Upper lobe of left lung (tissue), 6 donors: Measurements from ENCODE around the gene OTX2. TPM values are rescaled to one million over a fixed set of nuclear protein-coding genes. Genes with fewer than 3 reads are reported as not detected.

Experiments
- ATAC-seq, 2 donors: fragments of 200-7000 bp; cut with Tn5 transposase; one replicate each; pipeline ENCODE4 v1.9.1; 2022; ENCODE audit warnings: mild to moderate bottlenecking in 2 of 2, moderate library complexity in 2 of 2; ENCODE audit not compliant: low FRiP score in 2 of 2
- DNase-seq, 2 donors: peaks; one replicate each; pipeline ENCODE4 v3.0.0-alpha.2; 2019 to 2020
- H3K27ac ChIP-seq, 4 donors: fragments of 200-600 bp; sonication (generic); one replicate each; pipeline ENCODE4 v1.5.1; 2016 to 2019
- H3K27me3 ChIP-seq, 4 donors: fragments of 200-600 bp; sonication (generic); one replicate each; pipeline ENCODE4 v1.5.1; 2017 to 2019
- H3K36me3 ChIP-seq, 4 donors: fragments of 200-600 bp; sonication (generic); one replicate each; pipeline ENCODE4 v1.5.1; 2016 to 2019
- H3K4me1 ChIP-seq, 4 donors: fragments of 200-600 bp; sonication (generic); one replicate each; pipeline ENCODE4 v1.5.1; 2018 to 2019
- H3K4me3 ChIP-seq, 4 donors: fragments of 200-600 bp; sonication (generic); one replicate each; pipeline ENCODE4 v1.5.1; 2017 to 2019; ENCODE audit warnings: mild to moderate bottlenecking in 2 of 4, moderate library complexity in 1 of 4
- H3K9me3 ChIP-seq, 4 donors: fragments of 200-600 bp; sonication (generic); one replicate each; pipeline ENCODE4 v1.5.1; 2018 to 2019
- CTCF ChIP-seq, 6 experiments: fragments of 450-650 bp in 4 of 6; fragments of 200-600 bp in 2 of 6; sonication (generic) in 2 of 6; IDR thresholded peaks; one replicate each; pipeline ENCODE4 v1.5.1; 2016 to 2019; ENCODE audit warnings: antibody characterized with exemption in 6 of 6
- EP300 ChIP-seq, 4 donors: sonication (generic); formaldehyde crosslinking; IDR thresholded peaks; one replicate each; pipeline ENCODE4 v1.5.1; 2017; ENCODE audit warnings: antibody characterized with exemption in 4 of 4, control low read depth in 2 of 4
- POLR2A ChIP-seq, 4 donors: fragments of 450-650 bp; IDR thresholded peaks; one replicate each; pipeline ENCODE4 v1.5.1; 2016 to 2017; ENCODE audit warnings: antibody characterized with exemption in 4 of 4, mild to moderate bottlenecking in 2 of 4
- POLR2AphosphoS5 ChIP-seq, 2 donors: sonication (generic); formaldehyde crosslinking; IDR thresholded peaks; one replicate each; pipeline ENCODE4 v1.5.1; 2017; ENCODE audit warnings: antibody characterized with exemption in 2 of 2
- WGBS, 2 donors: methylation state at CpG; one replicate each; pipeline ENCODE4 v1.1.5; 2017 to 2018; 5-methylcytosine and 5-hydroxymethylcytosine counted together
- total RNA-seq, 6 donors: library from RNA; depleted of rRNA in 4 of 6; stranded (reverse); fragments of >200 nt in 4 of 6; gene quantifications; one replicate each; pipeline versions ENCODE4 v1.1.0 to v1.2.1, GENCODE V29; 2016 to 2021
- donor health status: DM: no; HTN: no; CAD: no; lungs with moderate emphysema.
- donor health status: DM: no; HTN: yes; CAD: no; lungs with severe emphysema.

OTX2 gene
- total RNA-seq, 6 donors from 2014 or later = not detected

- no peak for ATAC-seq
- TF ChIP-seq POLR2A (IDR thresholded peaks at IDR 0.05) = no peak
- no peak for TF ChIP-seq EP300 (IDR thresholded peaks at IDR 0.05)
- TF ChIP-seq CTCF (IDR thresholded peaks at IDR 0.05) = no peak
- TF ChIP-seq POLR2AphosphoS5 (IDR thresholded peaks at IDR 0.05) = no peak
- WGBS, 2 donors = 49 to 55% methylated on average over 6 of the region's 6 CpGs
- Histone ChIP-seq H3K27me3 (no peaks in the 10 kb centered on the region), H3K27ac (no peak overlapping the region), H3K4me1 (no peaks in the 10 kb centered on the region), H3K4me3 (no peak overlapping the region), H3K36me3 (no peaks in the 10 kb centered on the region), H3K9me3 (no peaks in the 10 kb centered on the region)
- DNase-seq = no peak
Measured at GRCh38 chr14:56774503-56774902, 35.8 kb downstream of the OTX2 start.

- DNase-seq = no peak
- H3K4me3 ChIP-seq = no peak overlapping the region
- H3K27ac ChIP-seq = no peak overlapping the region
- no peaks in the 10 kb centered on the region for H3K27me3 ChIP-seq
- no peaks in the 10 kb centered on the region for H3K4me1 ChIP-seq
- no peaks in the 10 kb centered on the region for H3K9me3 ChIP-seq
- H3K36me3 ChIP-seq = no peaks in the 10 kb centered on the region
- no peak for TF ChIP-seq CTCF (IDR thresholded peaks at IDR 0.05)
- no peak for TF ChIP-seq EP300 (IDR thresholded peaks at IDR 0.05)
- no peak for TF ChIP-seq POLR2AphosphoS5 (IDR thresholded peaks at IDR 0.05)
- no peak for TF ChIP-seq POLR2A (IDR thresholded peaks at IDR 0.05)
- no peak for ATAC-seq
Measured at GRCh38 chr14:56770512-56770911, 39.8 kb downstream of the OTX2 start.

- no peak overlapping the region for H3K27ac ChIP-seq
- ATAC-seq (no peak), DNase-seq (no peak)
- TF ChIP-seq POLR2A (IDR thresholded peaks at IDR 0.05) (no peak), POLR2AphosphoS5 (IDR thresholded peaks at IDR 0.05) (no peak), CTCF (IDR thresholded peaks at IDR 0.05) (no peak), EP300 (IDR thresholded peaks at IDR 0.05) (no peak)
- WGBS, 2 donors = 55 to 62% methylated on average over 6 of the region's 6 CpGs
- no peaks in the 10 kb centered on the region for H3K27me3 ChIP-seq
- H3K36me3 ChIP-seq = no peaks in the 10 kb centered on the region
- no peaks in the 10 kb centered on the region for H3K4me1 ChIP-seq
- H3K4me3 ChIP-seq = no peak overlapping the region
- no peaks in the 10 kb centered on the region for H3K9me3 ChIP-seq
Measured at GRCh38 chr14:56760164-56760914, 49.9 kb downstream of the OTX2 start.

- WGBS, 2 donors = 79 to 80% methylated on average over 2 of the region's 2 CpGs
- ATAC-seq = no peak
Measured at GRCh38 chr14:56759633-56760032, 50.6 kb downstream of the OTX2 start.

More at GRCh38 chr14:56759633-56760032, 50.6 kb downstream of the OTX2 start:
- no peaks in the 10 kb centered on the region for H3K4me1 ChIP-seq
- H3K4me3 ChIP-seq = no peak overlapping the region
- DNase-seq = no peak
- no peaks in the 10 kb centered on the region for H3K27me3 ChIP-seq
- no peak overlapping the region for H3K27ac ChIP-seq
- H3K9me3 ChIP-seq = no peaks in the 10 kb centered on the region
- TF ChIP-seq POLR2AphosphoS5 (IDR thresholded peaks at IDR 0.05) (no peak), EP300 (IDR thresholded peaks at IDR 0.05) (no peak), POLR2A (IDR thresholded peaks at IDR 0.05) (no peak), CTCF (IDR thresholded peaks at IDR 0.05) (no peak)
- H3K36me3 ChIP-seq = no peaks in the 10 kb centered on the region
